Measurements from ENCODE around the gene TGFB1. TPM values are rescaled to one million over a fixed set of nuclear protein-coding genes. Genes with fewer than 3 reads are reported as not detected.
A peak's percentile ranks its signal among the peaks of the same experiment; 100 is the strongest.
"Not testable (repeated sequence)": the region's sequence is repeated elsewhere in the genome, so short reads cannot be mapped to it uniquely, and the experiment has no call there.

Gene TGFB1
- total and polyA plus RNA-seq, 7 donors = 2.8 to 10.8 (median 9.5) TPM

GRCh38 chr19:41297628-41298347, 55.9 kb downstream of the TGFB1 start:
- intact Hi-C loops (cut with DNase I) = no loop called here
- H3K4me1 ChIP-seq = peaks cover 32% of the 10 kb centered on the region
- TF ChIP-seq CTCF (IDR thresholded peaks at IDR 0.05) = no peak
- ATAC-seq (peak in 1 of 4 donors; percentile 22), DNase-seq (no peak)
- no peaks in the 10 kb centered on the region for H3K9me3 ChIP-seq
- WGBS, 3 donors = 35 to 44% (median 43%) methylated on average over 7 of the region's 7 CpGs
- H3K27ac ChIP-seq = peak overlapping the region; percentile 82
- H3K4me3 ChIP-seq = no peak overlapping the region
- H3K27me3 ChIP-seq (ENCODE audit: insufficient read depth in 3 of 3, low read length in 2 of 3) = no peaks in the 10 kb centered on the region
- peaks cover 13 to 71% of the 10 kb centered on the region in 2 donors for H3K36me3 ChIP-seq (ENCODE audit: insufficient read depth in 1 of 2, low read depth in 1 of 2)

- H3K27me3 ChIP-seq (ENCODE audit: insufficient read depth in 3 of 3, low read length in 2 of 3) = no peaks in the 10 kb centered on the region
- peak overlapping the region; percentile 82 for H3K27ac ChIP-seq
- WGBS, 3 donors = 75 to 93% (median 90%) methylated on average over 2 of the region's 2 CpGs
- intact Hi-C loops (cut with DNase I) = no loop called here
- ATAC-seq (no peak), DNase-seq (no peak)
- no peaks in the 10 kb centered on the region for H3K9me3 ChIP-seq
- H3K36me3 ChIP-seq (ENCODE audit: insufficient read depth in 1 of 2, low read depth in 1 of 2) = peaks cover 13 to 71% of the 10 kb centered on the region in 2 donors
- TF ChIP-seq CTCF (IDR thresholded peaks at IDR 0.05) = no peak
- H3K4me3 ChIP-seq = no peak overlapping the region
- peaks cover 32% of the 10 kb centered on the region for H3K4me1 ChIP-seq
Observed at GRCh38 chr19:41296433-41296871, 57.3 kb downstream of the TGFB1 start.

GRCh38 chr19:41295499-41295898, 58.2 kb downstream of the TGFB1 start:
- Histone ChIP-seq H3K27ac (no peak overlapping the region), H3K27me3 (ENCODE audit: insufficient read depth in 3 of 3, low read length in 2 of 3) (no peaks in the 10 kb centered on the region), H3K9me3 (no peaks in the 10 kb centered on the region), H3K4me3 (no peak overlapping the region), H3K4me1 (peaks cover 32% of the 10 kb centered on the region), H3K36me3 (ENCODE audit: insufficient read depth in 1 of 2, low read depth in 1 of 2) (peaks cover 13 to 71% of the 10 kb centered on the region in 2 donors)
- intact Hi-C loops (cut with DNase I) = no loop called here
- whole genome bisulfite sequencing, 3 donors = 78 to 83% (median 79%) methylated on average over 6 of the region's 6 CpGs
- DNase-seq (no peak), ATAC-seq (no peak)
- no peak for TF ChIP-seq CTCF (IDR thresholded peaks at IDR 0.05)

GRCh38 chr19:41294393-41294792, 59.3 kb downstream of the TGFB1 start:
- ATAC-seq (no peak), DNase-seq (no peak)
- peaks cover 23% of the 10 kb centered on the region for H3K4me1 ChIP-seq
- no peak overlapping the region for H3K27ac ChIP-seq
- no peaks in the 10 kb centered on the region for H3K9me3 ChIP-seq
- intact Hi-C loops (cut with DNase I) = no loop called here
- 96 to 97% (median 96%) methylated on average over 10 of the region's 10 CpGs for WGBS, 3 donors
- H3K27me3 ChIP-seq (ENCODE audit: insufficient read depth in 3 of 3, low read length in 2 of 3) = no peaks in the 10 kb centered on the region
- H3K36me3 ChIP-seq (ENCODE audit: insufficient read depth in 1 of 2, low read depth in 1 of 2) = peaks cover 13 to 82% of the 10 kb centered on the region in 2 donors
- no peak overlapping the region for H3K4me3 ChIP-seq
- no peak for TF ChIP-seq CTCF (IDR thresholded peaks at IDR 0.05)

- H3K4me3 ChIP-seq; H3K27ac ChIP-seq; H3K27me3 ChIP-seq (ENCODE audit: insufficient read depth in 3 of 3, low read length in 2 of 3); H3K9me3 ChIP-seq; intact Hi-C loops (cut with DNase I); ATAC-seq; DNase-seq; H3K4me1 ChIP-seq: not testable (repeated sequence)
- WGBS, 3 donors = 91 to 92% (median 92%) methylated on average over 8 of the region's 8 CpGs
- peaks cover 12 to 100% of the 10 kb centered on the region in 2 donors for H3K36me3 ChIP-seq (ENCODE audit: insufficient read depth in 1 of 2, low read depth in 1 of 2)
Observed at GRCh38 chr19:41289814-41290213, 63.9 kb downstream of the TGFB1 start.

All from psoas muscle (tissue), 8 donors.